H1 (cell line): ENCODE measurements around the gene NFATC4.

Source experiments
- CEBPB ChIP-seq: IDR thresholded peaks from 2 replicates; pipeline ENCODE4 v1.6.1; 2012; ENCODE audit warnings: low read depth, low read length
- CTCF ChIP-seq, 3 experiments: IDR thresholded peaks; 1 replicate in 2 of 3; 2 replicates in 1 of 3; pipeline versions ENCODE4 v1.5.1 to v1.6.1; 2011; ENCODE audit warnings: low read length in 3 of 3, mild to moderate bottlenecking in 3 of 3, inconsistent platforms in 2 of 3, low read depth in 1 of 3, moderate library complexity in 1 of 3; ENCODE audit not compliant: insufficient read depth in 1 of 3; ENCODE audit errors: control extremely low read depth in 1 of 3
- POLR2A ChIP-seq, 2 experiments: IDR thresholded peaks; 1 replicate in 1 of 2; 2 replicates in 1 of 2; pipeline ENCODE4 v1.6.1; 2011; ENCODE audit warnings: low read depth in 2 of 2, low read length in 2 of 2, mild to moderate bottlenecking in 2 of 2; ENCODE audit errors: control extremely low read depth in 1 of 2
- POU5F1 ChIP-seq: IDR thresholded peaks from 2 replicates; pipeline ENCODE4 v1.6.1; 2011; ENCODE audit warnings: low read depth, mild to moderate bottlenecking, low read length, moderate library complexity
- SIX5 ChIP-seq: IDR thresholded peaks from 2 replicates; pipeline ENCODE4 v1.6.1; 2011; ENCODE audit warnings: mild to moderate bottlenecking, low read depth, low read length
- SP1 ChIP-seq: IDR thresholded peaks from 2 replicates; pipeline ENCODE4 v1.6.1; 2011; ENCODE audit warnings: low read depth, low read length
- TBP ChIP-seq: IDR thresholded peaks from 2 replicates; pipeline ENCODE4 v1.6.1; 2011; ENCODE audit warnings: low read depth, low read length, improper control_type of control experiment

- no peak for TF ChIP-seq SIX5
- no peak for TF ChIP-seq SP1
- TF ChIP-seq CTCF (IDR thresholded peaks at IDR 0.05; ENCODE audit: control extremely low read depth in 1 of 3, insufficient read depth in 1 of 3, low read depth in 1 of 3, low read length in 3 of 3) = no peak
- TF ChIP-seq POU5F1 = no peak
- TF ChIP-seq TBP = no peak
- TF ChIP-seq CEBPB = no peak
- TF ChIP-seq POLR2A (IDR thresholded peaks at IDR 0.05; ENCODE audit: control extremely low read depth in 1 of 2, low read depth in 2 of 2, low read length in 2 of 2) = no peak
Observed at GRCh38 chr14:24337144-24337823, 30.7 kb upstream of the NFATC4 start.
